HEK293T (cell line): ENCODE measurements around the gene SATB1.

Source experiments
- BHLHE40 ChIP-seq: fragments of 450-650 bp; IDR thresholded peaks from 2 replicates; pipeline ENCODE4 v1.6.1; 2016; ENCODE audit warnings: mild to moderate bottlenecking, moderate library complexity, borderline replicate concordance
- CTBP1 ChIP-seq: fragments of 450-650 bp; IDR thresholded peaks from 2 replicates; pipeline ENCODE4 v1.6.1; 2016; ENCODE audit warnings: borderline replicate concordance
- FOXK2 ChIP-seq: fragments of 450-650 bp; IDR thresholded peaks from 2 replicates; pipeline ENCODE4 v1.6.1; 2016; ENCODE audit warnings: mild to moderate bottlenecking
- FOXM1 ChIP-seq: fragments of 450-650 bp; IDR thresholded peaks from 2 replicates; pipeline ENCODE4 v1.6.1; 2017; ENCODE audit warnings: mild to moderate bottlenecking, borderline replicate concordance
- L3MBTL2 ChIP-seq: fragments of 450-650 bp; conservative IDR thresholded peaks from 2 replicates; pipeline ENCODE4 v1.6.1; 2016; ENCODE audit warnings: mild to moderate bottlenecking
- NFRKB ChIP-seq: fragments of 450-650 bp; IDR thresholded peaks from 2 replicates; pipeline ENCODE4 v1.6.1; 2016; ENCODE audit warnings: mild to moderate bottlenecking, moderate library complexity
- PKNOX1 ChIP-seq: fragments of 450-650 bp; IDR thresholded peaks from 2 replicates; pipeline ENCODE4 v1.6.1; 2016
- SP1 ChIP-seq: fragments of 450-650 bp; IDR thresholded peaks from 2 replicates; pipeline ENCODE4 v1.6.1; 2017
- SUZ12 ChIP-seq: fragments of 450-650 bp; IDR thresholded peaks from 2 replicates; pipeline ENCODE4 v1.6.1; 2016; ENCODE audit warnings: mild to moderate bottlenecking

- no peak for TF ChIP-seq SUZ12
- no peak for TF ChIP-seq FOXK2
- no peak for TF ChIP-seq CTBP1
- no peak for TF ChIP-seq FOXM1
- no peak for TF ChIP-seq SP1
- TF ChIP-seq BHLHE40: no peak
- no peak for TF ChIP-seq L3MBTL2
- TF ChIP-seq NFRKB: no peak
- no peak for TF ChIP-seq PKNOX1
These were observed 46.9 kb downstream of the SATB1 start for GRCh38 chr3:18378218-18378617.
